ENCODE data around the gene GTF3C1. TPM values are rescaled to one million over a fixed set of nuclear protein-coding genes. Genes with fewer than 3 reads are reported as not detected.

Gene GTF3C1
- total RNA-seq, 2 donors from 2014 or later = 64.0 to 77.2 TPM

- Histone ChIP-seq H3K36me3 (no peaks in the 10 kb centered on the region), H3K9me3 (peaks cover 0 to 22% of the 10 kb centered on the region in 2 donors), H3K27ac (no peak overlapping the region), H3K4me1 (no peaks in the 10 kb centered on the region), H3K4me3 (no peak overlapping the region), H3K27me3 (no peaks in the 10 kb centered on the region)
- no peak for TF ChIP-seq CTCF (IDR thresholded peaks at IDR 0.05)
- peak; percentile 16 for DNase-seq (ENCODE audit: low spot score)
Measured at GRCh38 chr16:27424772-27425498, 124.8 kb downstream of the GTF3C1 start.

GRCh38 chr16:27421961-27422740 is 127.6 kb downstream of the GTF3C1 start:
- Histone ChIP-seq H3K9me3 (peaks cover 0 to 22% of the 10 kb centered on the region in 2 donors), H3K4me3 (no peak overlapping the region), H3K4me1 (no peaks in the 10 kb centered on the region), H3K27me3 (no peaks in the 10 kb centered on the region), H3K27ac (no peak overlapping the region), H3K36me3 (no peaks in the 10 kb centered on the region)
- DNase-seq (ENCODE audit: low spot score) = no peak
- TF ChIP-seq CTCF (IDR thresholded peaks at IDR 0.05) = no peak

GRCh38 chr16:27417047-27417671 is 132.6 kb downstream of the GTF3C1 start:
- Histone ChIP-seq H3K4me3 (no peak overlapping the region), H3K4me1 (no peaks in the 10 kb centered on the region), H3K27ac (no peak overlapping the region), H3K36me3 (no peaks in the 10 kb centered on the region), H3K27me3 (no peaks in the 10 kb centered on the region), H3K9me3 (peaks cover 0 to 10% of the 10 kb centered on the region in 2 donors)
- no peak for DNase-seq (ENCODE audit: low spot score)
- no peak for TF ChIP-seq CTCF (IDR thresholded peaks at IDR 0.05)

- no peak for TF ChIP-seq CTCF (IDR thresholded peaks at IDR 0.05)
- DNase-seq (ENCODE audit: low spot score) = no peak
- Histone ChIP-seq H3K4me3 (no peak overlapping the region), H3K4me1 (no peaks in the 10 kb centered on the region), H3K27ac (no peak overlapping the region), H3K27me3 (no peaks in the 10 kb centered on the region), H3K9me3 (peaks cover 0 to 4% of the 10 kb centered on the region in 2 donors), H3K36me3 (no peaks in the 10 kb centered on the region)
Measured at GRCh38 chr16:27414788-27415431, 134.8 kb downstream of the GTF3C1 start.

GRCh38 chr16:27413956-27414355 is 135.8 kb downstream of the GTF3C1 start:
- Histone ChIP-seq H3K36me3 (no peaks in the 10 kb centered on the region), H3K27ac (no peak overlapping the region), H3K9me3 (peaks cover 0 to 4% of the 10 kb centered on the region in 2 donors), H3K4me1 (no peaks in the 10 kb centered on the region), H3K4me3 (no peak overlapping the region), H3K27me3 (no peaks in the 10 kb centered on the region)
- DNase-seq (ENCODE audit: low spot score) = no peak
- TF ChIP-seq CTCF (IDR thresholded peaks at IDR 0.05) = no peak

All from right atrium auricular region (tissue), 2 donors.